Measurements from ENCODE around the gene MS4A18.

DNA sequence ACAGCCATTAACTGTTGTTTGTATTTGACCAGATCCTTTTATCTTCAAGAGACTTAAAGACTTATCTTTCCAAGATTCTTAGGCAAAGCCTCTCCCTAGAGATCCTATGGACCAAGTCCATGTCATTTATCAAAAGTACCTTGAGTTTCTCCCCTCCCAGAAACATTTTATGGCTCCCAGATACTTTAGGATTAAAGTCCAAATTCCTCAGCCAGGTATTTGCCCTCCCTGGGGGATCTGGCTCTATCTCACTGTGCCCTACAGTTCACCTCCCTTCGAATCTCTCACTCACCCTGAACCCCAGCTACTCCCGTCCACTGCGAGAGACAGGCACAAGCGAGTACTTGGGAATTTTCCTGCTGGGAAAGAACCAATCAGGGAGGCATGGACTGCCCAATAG lies 13.2 kb upstream of the MS4A18 start:
- TF ChIP-seq, protein P1, sequence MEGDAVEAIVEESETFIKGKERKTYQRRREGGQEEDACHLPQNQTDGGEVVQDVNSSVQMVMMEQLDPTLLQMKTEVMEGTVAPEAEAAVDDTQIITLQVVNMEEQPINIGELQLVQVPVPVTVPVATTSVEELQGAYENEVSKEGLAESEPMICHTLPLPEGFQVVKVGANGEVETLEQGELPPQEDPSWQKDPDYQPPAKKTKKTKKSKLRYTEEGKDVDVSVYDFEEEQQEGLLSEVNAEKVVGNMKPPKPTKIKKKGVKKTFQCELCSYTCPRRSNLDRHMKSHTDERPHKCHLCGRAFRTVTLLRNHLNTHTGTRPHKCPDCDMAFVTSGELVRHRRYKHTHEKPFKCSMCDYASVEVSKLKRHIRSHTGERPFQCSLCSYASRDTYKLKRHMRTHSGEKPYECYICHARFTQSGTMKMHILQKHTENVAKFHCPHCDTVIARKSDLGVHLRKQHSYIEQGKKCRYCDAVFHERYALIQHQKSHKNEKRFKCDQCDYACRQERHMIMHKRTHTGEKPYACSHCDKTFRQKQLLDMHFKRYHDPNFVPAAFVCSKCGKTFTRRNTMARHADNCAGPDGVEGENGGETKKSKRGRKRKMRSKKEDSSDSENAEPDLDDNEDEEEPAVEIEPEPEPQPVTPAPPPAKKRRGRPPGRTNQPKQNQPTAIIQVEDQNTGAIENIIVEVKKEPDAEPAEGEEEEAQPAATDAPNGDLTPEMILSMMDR (IDR thresholded peaks at IDR 0.05), result no peak
- TF ChIP-seq POLR2A (IDR thresholded peaks at IDR 0.05) (no peak), POLR2AphosphoS5 (IDR thresholded peaks at IDR 0.05) (no peak)

Measured in prostate gland (tissue), 2 donors.